Neural progenitor cell (in vitro differentiated cells): ENCODE measurements around the gene IL17REL. TPM values are rescaled to one million over a fixed set of nuclear protein-coding genes. Genes with fewer than 3 reads are reported as not detected.

Experiments used
- DNase-seq: peaks from one replicate; pipeline ENCODE4 v3.0.0-alpha.2; 2016; ENCODE audit warnings: low spot score
- H2AFZ ChIP-seq: fragments of 200-600 bp; sonication (generic); replicated peaks from 2 replicates; pipeline ENCODE4 v1.6.1; 2016; ENCODE audit warnings: antibody characterized with exemption
- H3F3A ChIP-seq: fragments of 200-600 bp; sonication (generic); 2 replicates; pipeline ENCODE4 v1.6.1; 2016; ENCODE audit warnings: antibody characterized with exemption, low read depth
- H3K27ac ChIP-seq: fragments of 200-600 bp; sonication (generic); 2 replicates; pipeline ENCODE4 v1.5.1; 2016; ENCODE audit warnings: mild to moderate bottlenecking
- H3K27me3 ChIP-seq: fragments of 200-600 bp; sonication (generic); 2 replicates; pipeline ENCODE4 v1.6.1; 2016; ENCODE audit warnings: mild to moderate bottlenecking, moderate library complexity
- H3K36me3 ChIP-seq: fragments of 200-600 bp; sonication (generic); 2 replicates; pipeline ENCODE4 v1.5.1; 2016
- H3K4me1 ChIP-seq: fragments of 200-600 bp; sonication (generic); 2 replicates; pipeline ENCODE4 v1.6.1; 2016; ENCODE audit warnings: mixed run types
- H3K4me2 ChIP-seq: fragments of 200-600 bp; sonication (generic); 2 replicates; pipeline ENCODE4 v1.6.1; 2016
- H3K4me3 ChIP-seq: fragments of 200-600 bp; sonication (generic); 2 replicates; pipeline ENCODE4 v1.5.1; 2016
- H3K79me2 ChIP-seq: fragments of 200-600 bp; sonication (generic); 2 replicates; pipeline ENCODE4 v1.6.1; 2016; ENCODE audit warnings: low read depth
- H3K9ac ChIP-seq: fragments of 200-600 bp; sonication (generic); 2 replicates; pipeline ENCODE4 v1.6.1; 2016
- H3K9me3 ChIP-seq: fragments of 200-600 bp; sonication (generic); 2 replicates; pipeline ENCODE4 v1.5.1; 2016; ENCODE audit warnings: low read depth
- H4K20me1 ChIP-seq: fragments of 200-600 bp; sonication (generic); 2 replicates; pipeline ENCODE4 v1.6.1; 2016; ENCODE audit warnings: low read depth
- H3K27ac Mint-ChIP-seq: 3 replicates; pipeline ENCODE4 v1.8.0; 2021; ENCODE audit warnings: mixed read lengths
- H3K27me3 Mint-ChIP-seq: 2 replicates; pipeline ENCODE4 v1.8.0; 2022; ENCODE audit warnings: low read depth, mild to moderate bottlenecking, inconsistent platforms, moderate library complexity, mixed read lengths; ENCODE audit not compliant: insufficient read depth
- H3K36me3 Mint-ChIP-seq: 3 replicates; pipeline ENCODE4 v1.8.0; 2021; ENCODE audit warnings: mixed read lengths
- H3K4me1 Mint-ChIP-seq: 3 replicates; pipeline ENCODE4 v1.8.0; 2021; ENCODE audit warnings: mixed read lengths
- H3K4me3 Mint-ChIP-seq: 3 replicates; pipeline ENCODE4 v1.8.0; 2021; ENCODE audit warnings: mild to moderate bottlenecking, moderate library complexity, mixed read lengths
- H3K9me3 Mint-ChIP-seq: 3 replicates; pipeline ENCODE4 v1.8.0; 2020; ENCODE audit warnings: mixed read lengths
- CTCF ChIP-seq: fragments of 200-600 bp; sonication (generic); IDR thresholded peaks from 2 replicates; pipeline ENCODE4 v1.5.1; 2017; ENCODE audit warnings: antibody characterized with exemption, mild to moderate bottlenecking
- EZH2 ChIP-seq: fragments of 200-600 bp; sonication (generic); IDR thresholded peaks from 2 replicates; pipeline ENCODE4 v1.6.1; 2017; ENCODE audit warnings: antibody characterized with exemption, mild to moderate bottlenecking, moderate library complexity
- EZH2phosphoT487 ChIP-seq: fragments of 200-600 bp; sonication (generic); IDR thresholded peaks from 2 replicates; pipeline ENCODE4 v1.6.1; 2017; ENCODE audit warnings: antibody characterized with exemption
- total RNA-seq: library from RNA; depleted of rRNA; stranded (reverse); fragments of >200 nt; gene quantifications from 2 replicates; pipeline ENCODE4 v1.2.3, GENCODE V29; 2015; ENCODE audit warnings: low replicate concordance

The IL17REL gene
- total RNA-seq, 1 donor from 2014 or later = not detected

- Histone ChIP-seq H4K20me1 (peaks cover 41% of the 10 kb centered on the region), H3K4me2 (peak within 1 kb of the TSS; percentile 89), H2AFZ (no peak within 1 kb of the TSS), H3K4me3 (peak within 1 kb of the TSS; percentile 69), H3K79me2 (peaks cover 31% of the 10 kb centered on the region), H3F3A (no peaks in the 10 kb centered on the region), H3K9ac (no peak within 1 kb of the TSS), H3K4me1 (peaks cover 5% of the 10 kb centered on the region), H3K9me3 (no peaks in the 10 kb centered on the region), H3K27ac (no peak within 1 kb of the TSS), H3K36me3 (no peaks in the 10 kb centered on the region), H3K27me3 (peaks cover 8% of the 10 kb centered on the region)
- Mint-ChIP-seq H3K9me3 (no peaks in the 10 kb centered on the region), H3K27ac (no peak within 1 kb of the TSS), H3K36me3 (peaks cover 2% of the 10 kb centered on the region), H3K4me1 (peaks cover 9% of the 10 kb centered on the region), H3K27me3 (peaks cover 2% of the 10 kb centered on the region), H3K4me3 (peak within 1 kb of the TSS; percentile 89)
- TF ChIP-seq EZH2 = no peak
- TF ChIP-seq EZH2phosphoT487 = no peak
- no peak for TF ChIP-seq CTCF
- DNase-seq = peak; percentile 98
Measured at GRCh38 chr22:49960159-49961004, 52.2 kb downstream of the IL17REL start, which contains the start of gene PIM3. PIM3 (plus strand) TSS chr22:49960772; CDS start chr22:49960948, 176 bp downstream.

- no peak overlapping the region for H3K27ac Mint-ChIP-seq
- Histone ChIP-seq H3K27me3 (peaks cover 8% of the 10 kb centered on the region), H3K36me3 (no peaks in the 10 kb centered on the region), H3K79me2 (peaks cover 31% of the 10 kb centered on the region), H3F3A (no peaks in the 10 kb centered on the region), H4K20me1 (peaks cover 38% of the 10 kb centered on the region), H3K4me2 (peak overlapping the region; percentile 79), H3K9me3 (no peaks in the 10 kb centered on the region), H3K4me1 (peaks cover 5% of the 10 kb centered on the region), H3K4me3 (peak overlapping the region; percentile 69), H2AFZ (no peak overlapping the region), H3K27ac (no peak overlapping the region), H3K9ac (no peak overlapping the region)
- H3K4me1 Mint-ChIP-seq = peaks cover 9% of the 10 kb centered on the region
- no peak for DNase-seq
- H3K4me3 Mint-ChIP-seq = peak overlapping the region; percentile 82
- H3K36me3 Mint-ChIP-seq = peaks cover 2% of the 10 kb centered on the region
- peaks cover 2% of the 10 kb centered on the region for H3K27me3 Mint-ChIP-seq
- H3K9me3 Mint-ChIP-seq = no peaks in the 10 kb centered on the region
- TF ChIP-seq EZH2 (no peak), CTCF (peak; percentile 5)
Measured at GRCh38 chr22:49959782-49960158, 52.8 kb downstream of the IL17REL start.

GRCh38 chr22:49958931-49959781 is 53.4 kb downstream of the IL17REL start:
- Histone ChIP-seq H3K36me3 (no peaks in the 10 kb centered on the region), H3K27ac (no peak overlapping the region), H3K9ac (no peak overlapping the region), H3K4me2 (peak overlapping the region; percentile 79), H2AFZ (no peak overlapping the region), H3F3A (no peaks in the 10 kb centered on the region), H3K4me1 (peaks cover 5% of the 10 kb centered on the region), H3K79me2 (peaks cover 31% of the 10 kb centered on the region), H3K9me3 (no peaks in the 10 kb centered on the region), H3K4me3 (peak overlapping the region; percentile 69), H4K20me1 (peaks cover 32% of the 10 kb centered on the region), H3K27me3 (peaks cover 8% of the 10 kb centered on the region)
- H3K9me3 Mint-ChIP-seq = no peaks in the 10 kb centered on the region
- H3K36me3 Mint-ChIP-seq = peaks cover 2% of the 10 kb centered on the region
- H3K27ac Mint-ChIP-seq = no peak overlapping the region
- H3K4me3 Mint-ChIP-seq = peak overlapping the region; percentile 82
- TF ChIP-seq EZH2 (no peak), EZH2phosphoT487 (no peak), CTCF (no peak)
- peaks cover 9% of the 10 kb centered on the region for H3K4me1 Mint-ChIP-seq
- peak; percentile 49 for DNase-seq
- H3K27me3 Mint-ChIP-seq = peaks cover 2% of the 10 kb centered on the region
